ENCODE results near the gene ADD3. TPM values are rescaled to one million over a fixed set of nuclear protein-coding genes. Genes with fewer than 3 reads are reported as not detected.

Gene ADD3
- total and polyA plus RNA-seq, 5 donors from 2014 or later = 341 to 405 (median 376) TPM

- no peak overlapping the region for H3K27ac ChIP-seq (ENCODE audit: insufficient read depth, low read length, poor library complexity, severe bottlenecking)
- Mint-ChIP-seq H3K4me3 (no peak overlapping the region), H3K27me3 (peaks cover 5% of the 10 kb centered on the region), H3K9me3 (no peaks in the 10 kb centered on the region), H3K27ac (no peak overlapping the region), H3K36me3 (peaks cover under 1% of the 10 kb centered on the region), H3K4me1 (peaks cover 14 to 37% (median 22%) of the 10 kb centered on the region in 4 donors)
- no peak overlapping the region for H3K4me3 ChIP-seq (ENCODE audit: low read depth, low read length)
- ATAC-seq (ENCODE audit: low read depth in 2 of 2) = peak; percentile 52 to 56
- H3K27me3 ChIP-seq (ENCODE audit: control insufficient read depth, insufficient read depth, low read length) = no peaks in the 10 kb centered on the region
- peaks cover 9% of the 10 kb centered on the region for H3K4me1 ChIP-seq (ENCODE audit: control insufficient read depth, insufficient read depth, low read length, poor library complexity, severe bottlenecking)
- H3K9me3 ChIP-seq (ENCODE audit: control insufficient read depth in 2 of 2, low read length in 2 of 2) = no peaks in the 10 kb centered on the region
- DNase-seq = peak in 2 of 3 donors; percentile 80 to 81
- H3K36me3 ChIP-seq (ENCODE audit: control insufficient read depth, insufficient read depth, low read length) = peaks cover 24% of the 10 kb centered on the region
Observed at GRCh38 chr10:110138197-110138812, 130.5 kb downstream of the ADD3 start.

- Mint-ChIP-seq H3K4me3 (no peak overlapping the region), H3K36me3 (no peaks in the 10 kb centered on the region), H3K27ac (peak overlapping the region in 1 of 3 donors; percentile 56), H3K27me3 (peaks cover 18% of the 10 kb centered on the region), H3K4me1 (peaks cover 24 to 43% (median 28%) of the 10 kb centered on the region in 4 donors), H3K9me3 (no peaks in the 10 kb centered on the region)
- H3K27me3 ChIP-seq (ENCODE audit: control insufficient read depth, insufficient read depth, low read length) = no peaks in the 10 kb centered on the region
- H3K9me3 ChIP-seq (ENCODE audit: control insufficient read depth in 2 of 2, low read length in 2 of 2) = no peaks in the 10 kb centered on the region
- H3K4me1 ChIP-seq (ENCODE audit: control insufficient read depth, insufficient read depth, low read length, poor library complexity, severe bottlenecking) = peaks cover 9% of the 10 kb centered on the region
- DNase-seq (no peak), ATAC-seq (ENCODE audit: low read depth in 2 of 2) (no peak)
- no peak overlapping the region for H3K27ac ChIP-seq (ENCODE audit: insufficient read depth, low read length, poor library complexity, severe bottlenecking)
- H3K4me3 ChIP-seq (ENCODE audit: low read depth, low read length) = no peak overlapping the region
- H3K36me3 ChIP-seq (ENCODE audit: control insufficient read depth, insufficient read depth, low read length) = no peaks in the 10 kb centered on the region
Observed at GRCh38 chr10:110141185-110141584, 133.4 kb downstream of the ADD3 start.

GRCh38 chr10:110141871-110142635, 134.3 kb downstream of the ADD3 start:
- peaks cover 25% of the 10 kb centered on the region for H3K27me3 Mint-ChIP-seq
- Histone ChIP-seq H3K27ac (ENCODE audit: insufficient read depth, low read length, poor library complexity, severe bottlenecking) (no peak overlapping the region), H3K4me3 (ENCODE audit: low read depth, low read length) (no peak overlapping the region), H3K36me3 (ENCODE audit: control insufficient read depth, insufficient read depth, low read length) (no peaks in the 10 kb centered on the region), H3K9me3 (ENCODE audit: control insufficient read depth in 2 of 2, low read length in 2 of 2) (no peaks in the 10 kb centered on the region), H3K27me3 (ENCODE audit: control insufficient read depth, insufficient read depth, low read length) (no peaks in the 10 kb centered on the region), H3K4me1 (ENCODE audit: control insufficient read depth, insufficient read depth, low read length, poor library complexity, severe bottlenecking) (peaks cover 8% of the 10 kb centered on the region)
- peaks cover 24 to 41% (median 25%) of the 10 kb centered on the region in 4 donors for H3K4me1 Mint-ChIP-seq
- H3K27ac Mint-ChIP-seq = peak overlapping the region in 1 of 3 donors; percentile 29
- H3K9me3 Mint-ChIP-seq = no peaks in the 10 kb centered on the region
- DNase-seq = no peak
- no peaks in the 10 kb centered on the region for H3K36me3 Mint-ChIP-seq
- no peak for ATAC-seq (ENCODE audit: low read depth in 2 of 2)
- no peak overlapping the region for H3K4me3 Mint-ChIP-seq

- Mint-ChIP-seq H3K27ac (peak overlapping the region in 1 of 3 donors; percentile 74), H3K4me3 (no peak overlapping the region)
Observed at GRCh38 chr10:110142965-110143364, 135.2 kb downstream of the ADD3 start.

GRCh38 chr10:110144507-110144906, 136.7 kb downstream of the ADD3 start:
- Histone ChIP-seq H3K27ac (ENCODE audit: insufficient read depth, low read length, poor library complexity, severe bottlenecking) (no peak overlapping the region), H3K9me3 (ENCODE audit: control insufficient read depth in 2 of 2, low read length in 2 of 2) (no peaks in the 10 kb centered on the region), H3K4me1 (ENCODE audit: control insufficient read depth, insufficient read depth, low read length, poor library complexity, severe bottlenecking) (no peaks in the 10 kb centered on the region), H3K36me3 (ENCODE audit: control insufficient read depth, insufficient read depth, low read length) (no peaks in the 10 kb centered on the region), H3K27me3 (ENCODE audit: control insufficient read depth, insufficient read depth, low read length) (peaks cover 2% of the 10 kb centered on the region), H3K4me3 (ENCODE audit: low read depth, low read length) (no peak overlapping the region)
- H3K36me3 Mint-ChIP-seq = no peaks in the 10 kb centered on the region
- DNase-seq = no peak
- H3K27me3 Mint-ChIP-seq = peaks cover 46% of the 10 kb centered on the region
- no peak for ATAC-seq (ENCODE audit: low read depth in 2 of 2)
- no peaks in the 10 kb centered on the region for H3K9me3 Mint-ChIP-seq
- H3K4me3 Mint-ChIP-seq = no peak overlapping the region
- peaks cover 12 to 27% (median 19%) of the 10 kb centered on the region in 4 donors for H3K4me1 Mint-ChIP-seq
- peak overlapping the region in 1 of 3 donors; percentile 23 for H3K27ac Mint-ChIP-seq

More at GRCh38 chr10:110142965-110143364, 135.2 kb downstream of the ADD3 start:
- ATAC-seq (ENCODE audit: low read depth in 2 of 2) (no peak), DNase-seq (no peak)
- H3K27me3 Mint-ChIP-seq = peaks cover 32% of the 10 kb centered on the region
- no peaks in the 10 kb centered on the region for H3K9me3 Mint-ChIP-seq
- H3K27me3 ChIP-seq (ENCODE audit: control insufficient read depth, insufficient read depth, low read length) = no peaks in the 10 kb centered on the region
- peaks cover 5% of the 10 kb centered on the region for H3K4me1 ChIP-seq (ENCODE audit: control insufficient read depth, insufficient read depth, low read length, poor library complexity, severe bottlenecking)
- H3K9me3 ChIP-seq (ENCODE audit: control insufficient read depth in 2 of 2, low read length in 2 of 2) = no peaks in the 10 kb centered on the region
- no peaks in the 10 kb centered on the region for H3K36me3 ChIP-seq (ENCODE audit: control insufficient read depth, insufficient read depth, low read length)
- H3K36me3 Mint-ChIP-seq = no peaks in the 10 kb centered on the region
- peaks cover 18 to 33% (median 22%) of the 10 kb centered on the region in 4 donors for H3K4me1 Mint-ChIP-seq
- H3K4me3 ChIP-seq (ENCODE audit: low read depth, low read length) = no peak overlapping the region
- no peak overlapping the region for H3K27ac ChIP-seq (ENCODE audit: insufficient read depth, low read length, poor library complexity, severe bottlenecking)

- no peaks in the 10 kb centered on the region for H3K9me3 ChIP-seq (ENCODE audit: control insufficient read depth in 2 of 2, low read length in 2 of 2)
- no peaks in the 10 kb centered on the region for H3K4me1 ChIP-seq (ENCODE audit: control insufficient read depth, insufficient read depth, low read length, poor library complexity, severe bottlenecking)
- no peak for ATAC-seq (ENCODE audit: low read depth in 2 of 2)
- H3K4me3 ChIP-seq (ENCODE audit: low read depth, low read length) = no peak overlapping the region
- no peaks in the 10 kb centered on the region for H3K36me3 ChIP-seq (ENCODE audit: control insufficient read depth, insufficient read depth, low read length)
- no peak overlapping the region for H3K27ac ChIP-seq (ENCODE audit: insufficient read depth, low read length, poor library complexity, severe bottlenecking)
- H3K36me3 Mint-ChIP-seq = no peaks in the 10 kb centered on the region
- peaks cover 7 to 21% (median 9%) of the 10 kb centered on the region in 4 donors for H3K4me1 Mint-ChIP-seq
- H3K27me3 ChIP-seq (ENCODE audit: control insufficient read depth, insufficient read depth, low read length) = peaks cover 2% of the 10 kb centered on the region
- no peak overlapping the region for H3K4me3 Mint-ChIP-seq
- DNase-seq = no peak
- H3K9me3 Mint-ChIP-seq = no peaks in the 10 kb centered on the region
- H3K27ac Mint-ChIP-seq = peak overlapping the region in 1 of 3 donors; percentile 31
- H3K27me3 Mint-ChIP-seq = peaks cover 59% of the 10 kb centered on the region
Observed at GRCh38 chr10:110147961-110148360, 140.2 kb downstream of the ADD3 start.

GRCh38 chr10:110149259-110149658, 141.5 kb downstream of the ADD3 start:
- Histone ChIP-seq H3K27ac (ENCODE audit: insufficient read depth, low read length, poor library complexity, severe bottlenecking) (no peak overlapping the region), H3K9me3 (ENCODE audit: control insufficient read depth in 2 of 2, low read length in 2 of 2) (no peaks in the 10 kb centered on the region), H3K36me3 (ENCODE audit: control insufficient read depth, insufficient read depth, low read length) (no peaks in the 10 kb centered on the region), H3K4me1 (ENCODE audit: control insufficient read depth, insufficient read depth, low read length, poor library complexity, severe bottlenecking) (no peaks in the 10 kb centered on the region), H3K27me3 (ENCODE audit: control insufficient read depth, insufficient read depth, low read length) (peaks cover 10% of the 10 kb centered on the region), H3K4me3 (ENCODE audit: low read depth, low read length) (no peak overlapping the region)
- ATAC-seq (ENCODE audit: low read depth in 2 of 2) (no peak), DNase-seq (no peak)
- Mint-ChIP-seq H3K4me1 (peaks cover 2 to 13% (median 8%) of the 10 kb centered on the region in 4 donors), H3K9me3 (no peaks in the 10 kb centered on the region), H3K27ac (no peak overlapping the region), H3K4me3 (no peak overlapping the region), H3K36me3 (peaks cover 3% of the 10 kb centered on the region), H3K27me3 (peaks cover 64% of the 10 kb centered on the region)

Data from CD4-positive, CD25-positive, alpha-beta regulatory T cell (primary cell).